ENCODE data around the gene RTP2. TPM values are rescaled to one million over a fixed set of nuclear protein-coding genes. Genes with fewer than 3 reads are reported as not detected.
A peak's percentile ranks its signal among the peaks of the same experiment; 100 is the strongest.

The RTP2 gene
- total RNA-seq, 1 donor from 2014 or later = not detected

DNA sequence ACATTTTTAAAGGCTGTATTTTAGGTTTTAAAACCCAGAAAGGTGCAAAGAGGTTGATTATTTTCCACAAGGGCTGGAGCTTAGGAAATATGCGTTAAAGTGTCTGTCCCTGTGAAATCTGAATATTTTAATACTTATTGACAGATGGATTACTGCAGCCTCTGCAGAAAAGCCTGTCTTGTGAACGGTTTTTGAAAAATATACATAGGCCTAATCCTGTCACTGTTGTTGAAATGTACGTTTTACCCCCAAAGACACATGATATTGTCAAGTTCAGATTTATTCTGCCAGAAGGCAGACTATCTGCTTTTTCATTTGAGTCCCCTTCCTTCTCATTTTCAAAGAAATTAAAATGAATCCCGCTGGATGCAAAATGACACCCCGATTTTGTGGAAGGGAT lies 45.1 kb upstream of the RTP2 start:
- TF ChIP-seq CTCF (IDR thresholded peaks at IDR 0.05) (no peak), POLR2A (IDR thresholded peaks at IDR 0.05) (no peak), POLR2AphosphoS5 (IDR thresholded peaks at IDR 0.05; ENCODE audit: insufficient read depth in 1 of 2, low read depth in 1 of 2) (no peak)
- peaks cover 19% of the 10 kb centered on the region for H3K4me1 ChIP-seq
- no peaks in the 10 kb centered on the region for H3K36me3 ChIP-seq
- intact Hi-C loops (cut with DNase I) = loop anchor here (5.0 to 10.0 kb wide), 5 partner anchors 210 to 1037 kb away; no protein-coding TSS in a partner anchor
- no peaks in the 10 kb centered on the region for H3K9me3 ChIP-seq
- peak overlapping the region; percentile 99 for H3K27ac ChIP-seq
- DNase-seq (ENCODE audit: extremely low spot score in 2 of 2) = no peak
- H3K4me3 ChIP-seq = no peak overlapping the region
- H3K27me3 ChIP-seq = no peaks in the 10 kb centered on the region

- Histone ChIP-seq H3K4me1 (peaks cover 23% of the 10 kb centered on the region), H3K4me3 (peak overlapping the region; percentile 52 to 77), H3K36me3 (no peaks in the 10 kb centered on the region), H3K27me3 (no peaks in the 10 kb centered on the region), H3K9me3 (no peaks in the 10 kb centered on the region), H3K27ac (peak overlapping the region; percentile 99)
- intact Hi-C loops (cut with DNase I) = loop anchor here (5.0 to 10.0 kb wide), 5 partner anchors 211 to 1038 kb away; no protein-coding TSS in a partner anchor
- DNase-seq (ENCODE audit: extremely low spot score in 2 of 2) = no peak
- TF ChIP-seq POLR2AphosphoS5 (IDR thresholded peaks at IDR 0.05; ENCODE audit: insufficient read depth in 1 of 2, low read depth in 1 of 2) = no peak
- no peak for TF ChIP-seq CTCF (IDR thresholded peaks at IDR 0.05)
- TF ChIP-seq POLR2A (IDR thresholded peaks at IDR 0.05) = no peak
These were observed 44.3 kb upstream of the RTP2 start for GRCh38 chr3:187746442-187747281.

GRCh38 chr3:187746059-187746441 lies 43.7 kb upstream of the RTP2 start:
- Histone ChIP-seq H3K36me3 (no peaks in the 10 kb centered on the region), H3K27ac (peak overlapping the region; percentile 99), H3K27me3 (no peaks in the 10 kb centered on the region), H3K4me3 (peak overlapping the region; percentile 52 to 77), H3K4me1 (peaks cover 23% of the 10 kb centered on the region), H3K9me3 (no peaks in the 10 kb centered on the region)
- no peak for TF ChIP-seq POLR2AphosphoS5 (IDR thresholded peaks at IDR 0.05; ENCODE audit: insufficient read depth in 1 of 2, low read depth in 1 of 2)
- no peak for TF ChIP-seq POLR2A (IDR thresholded peaks at IDR 0.05)
- no peak for TF ChIP-seq CTCF (IDR thresholded peaks at IDR 0.05)
- intact Hi-C loops (cut with DNase I) = loop anchor here (5.0 to 10.0 kb wide), 5 partner anchors 211 to 1039 kb away; no protein-coding TSS in a partner anchor
- no peak for DNase-seq (ENCODE audit: extremely low spot score in 2 of 2)

- Histone ChIP-seq H3K4me3 (peak within 1 kb of the TSS; percentile 52 to 77), H3K36me3 (no peaks in the 10 kb centered on the region), H3K27ac (peak within 1 kb of the TSS; percentile 99), H3K27me3 (no peaks in the 10 kb centered on the region), H3K4me1 (peaks cover 18% of the 10 kb centered on the region), H3K9me3 (no peaks in the 10 kb centered on the region)
- TF ChIP-seq CTCF (IDR thresholded peaks at IDR 0.05) = peak in 1 of 3 experiments; percentile 15
- TF ChIP-seq POLR2A (IDR thresholded peaks at IDR 0.05) = peak; percentile 75 to 100
- peak; percentile 99 for TF ChIP-seq POLR2AphosphoS5 (IDR thresholded peaks at IDR 0.05; ENCODE audit: insufficient read depth in 1 of 2, low read depth in 1 of 2)
- intact Hi-C loops (cut with DNase I) = loop anchor here (5.0 to 10.0 kb wide), 5 partner anchors 212 to 1039 kb away; no protein-coding TSS in a partner anchor
- DNase-seq (ENCODE audit: extremely low spot score in 2 of 2) = peak in 1 of 2 donors; percentile 98
These were observed 43.1 kb upstream of the RTP2 start, which contains the start of gene BCL6 for GRCh38 chr3:187745201-187746058. Gene BCL6 (minus strand): TSS chr3:187745468. CDS start chr3:187733693, 11,775 bp downstream.
